SK-N-SH treated with all-trans-retinoic acid at 6 μM for 48 hours (cell line): ENCODE data around the gene CSRNP2.

Experiments
- ARNTL ChIP-seq: fragments of 450-650 bp; formaldehyde crosslinking; IDR thresholded peaks from 2 replicates; pipeline ENCODE4 v1.5.0; 2020; ENCODE audit warnings: low read depth, mild to moderate bottlenecking, moderate library complexity, borderline replicate concordance
- BACH2 ChIP-seq: fragments of 250-450 bp; sonication (Bioruptor Pico); IDR thresholded peaks from 2 replicates; pipeline ENCODE4 v1.9.0; 2021; ENCODE audit warnings: mild to moderate bottlenecking, borderline replicate concordance
- CSDC2 ChIP-seq: fragments of 250-450 bp; sonication (Bioruptor Pico); IDR thresholded peaks from 2 replicates; pipeline ENCODE4 v1.5.0; 2020; ENCODE audit warnings: mild to moderate bottlenecking, moderate library complexity
- CSRNP3 ChIP-seq: fragments of 250-450 bp; sonication (Bioruptor Pico); IDR thresholded peaks from 2 replicates; pipeline ENCODE4 v1.5.1; 2021; ENCODE audit warnings: mild to moderate bottlenecking, moderate library complexity
- POU6F1 ChIP-seq: fragments of 250-450 bp; sonication (Bioruptor Pico); IDR thresholded peaks from 2 replicates; pipeline ENCODE4 v1.8.0; 2021; ENCODE audit warnings: low read depth, mild to moderate bottlenecking, moderate library complexity, borderline replicate concordance
- TOX ChIP-seq: fragments of 250-450 bp; sonication (Bioruptor Pico); IDR thresholded peaks from 2 replicates; pipeline ENCODE4 v1.8.0; 2021; ENCODE audit warnings: mild to moderate bottlenecking, moderate library complexity, borderline replicate concordance
- ZFP30 ChIP-seq: fragments of 450-650 bp; formaldehyde crosslinking; IDR thresholded peaks from 2 replicates; pipeline ENCODE4 v1.5.0; 2022; ENCODE audit warnings: mild to moderate bottlenecking, moderate library complexity
- ZNF565 ChIP-seq: fragments of 450-650 bp; formaldehyde crosslinking; conservative IDR thresholded peaks from 2 replicates; pipeline ENCODE4 v1.5.0; 2020; ENCODE audit warnings: low read depth, mild to moderate bottlenecking, moderate library complexity

- TF ChIP-seq ARNTL (CRISPR knock-in tag) (no peak), POU6F1 (CRISPR knock-in tag) (no peak), ZFP30 (CRISPR knock-in tag) (no peak), CSDC2 (CRISPR knock-in tag) (no peak), BACH2 (CRISPR knock-in tag) (no peak), CSRNP3 (no peak), TOX (no peak), ZNF565 (CRISPR knock-in tag) (no peak)
These were observed 34.6 kb downstream of the CSRNP2 start for GRCh38 chr12:51048661-51049251.
